Testis (tissue), 2 donors: Measurements from ENCODE around the gene PIM2.
"Not testable (repeated sequence)": the region's sequence is repeated elsewhere in the genome, so short reads cannot be mapped to it uniquely, and the experiment has no call there.

Experiments used
- POLR2A ChIP-seq: fragments of 450-650 bp; IDR thresholded peaks from one replicate; pipeline ENCODE4 v1.6.1; 2017; ENCODE audit warnings: antibody characterized with exemption, mild to moderate bottlenecking, moderate library complexity
- TF ChIP-seq, protein P1 (sequence below), 3 experiments: fragments of 450-650 bp in 2 of 3; fragments of 200-600 bp in 1 of 3; sonication (generic) in 1 of 3; IDR thresholded peaks; one replicate each; pipeline ENCODE4 v1.5.1; 2016 to 2019; ENCODE audit warnings: antibody characterized with exemption in 3 of 3, mild to moderate bottlenecking in 2 of 3, moderate library complexity in 1 of 3

DNA sequence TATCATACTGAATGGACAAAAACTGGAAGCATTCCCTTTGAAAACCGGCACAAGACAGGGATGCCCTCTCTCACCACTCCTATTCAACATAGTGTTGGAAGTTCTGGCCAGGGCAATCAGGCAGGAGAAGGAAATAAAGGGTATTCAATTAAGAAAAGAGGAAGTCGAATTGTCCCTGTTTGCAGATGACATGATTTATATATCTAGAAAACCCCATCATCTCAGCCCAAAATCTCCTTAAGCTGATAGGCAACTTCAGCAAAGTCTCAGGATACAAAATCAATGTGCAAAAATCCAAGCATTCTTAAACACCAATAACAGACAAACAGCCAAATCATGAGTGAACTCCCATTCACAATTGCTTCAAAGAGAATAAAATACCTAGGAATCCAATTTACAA is 46.8 kb downstream of the PIM2 start:
- TF ChIP-seq, protein P1, sequence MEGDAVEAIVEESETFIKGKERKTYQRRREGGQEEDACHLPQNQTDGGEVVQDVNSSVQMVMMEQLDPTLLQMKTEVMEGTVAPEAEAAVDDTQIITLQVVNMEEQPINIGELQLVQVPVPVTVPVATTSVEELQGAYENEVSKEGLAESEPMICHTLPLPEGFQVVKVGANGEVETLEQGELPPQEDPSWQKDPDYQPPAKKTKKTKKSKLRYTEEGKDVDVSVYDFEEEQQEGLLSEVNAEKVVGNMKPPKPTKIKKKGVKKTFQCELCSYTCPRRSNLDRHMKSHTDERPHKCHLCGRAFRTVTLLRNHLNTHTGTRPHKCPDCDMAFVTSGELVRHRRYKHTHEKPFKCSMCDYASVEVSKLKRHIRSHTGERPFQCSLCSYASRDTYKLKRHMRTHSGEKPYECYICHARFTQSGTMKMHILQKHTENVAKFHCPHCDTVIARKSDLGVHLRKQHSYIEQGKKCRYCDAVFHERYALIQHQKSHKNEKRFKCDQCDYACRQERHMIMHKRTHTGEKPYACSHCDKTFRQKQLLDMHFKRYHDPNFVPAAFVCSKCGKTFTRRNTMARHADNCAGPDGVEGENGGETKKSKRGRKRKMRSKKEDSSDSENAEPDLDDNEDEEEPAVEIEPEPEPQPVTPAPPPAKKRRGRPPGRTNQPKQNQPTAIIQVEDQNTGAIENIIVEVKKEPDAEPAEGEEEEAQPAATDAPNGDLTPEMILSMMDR (IDR thresholded peaks at IDR 0.05), result not testable (repeated sequence)
- TF ChIP-seq POLR2A, result not testable (repeated sequence)
